ENCODE measurements around the gene HES7. TPM values are rescaled to one million over a fixed set of nuclear protein-coding genes. Genes with fewer than 3 reads are reported as not detected.

HES7 gene
- total RNA-seq, 1 donor from 2014 or later, result under 0.01 TPM

GRCh38 chr17:8155231-8155995, 31.5 kb upstream of the HES7 start:
- no peak for DNase-seq (ENCODE audit: low read depth in 2 of 2)

GRCh38 chr17:8154608-8155155, 30.8 kb upstream of the HES7 start:
- no peak for DNase-seq (ENCODE audit: low read depth in 2 of 2)

GRCh38 chr17:8153957-8154607, 30.2 kb upstream of the HES7 start:
- peak; percentile 85 to 96 for DNase-seq (ENCODE audit: low read depth in 2 of 2)

GRCh38 chr17:8153525-8153956, 29.6 kb upstream of the HES7 start:
- DNase-seq (ENCODE audit: low read depth in 2 of 2), result peak; percentile 93 to 97

GRCh38 chr17:8153031-8153451, 29.1 kb upstream of the HES7 start:
- DNase-seq (ENCODE audit: low read depth in 2 of 2), result no peak

GRCh38 chr17:8152112-8152775, 28.3 kb upstream of the HES7 start, which contains the start of gene PER1:
Gene PER1 (minus strand): TSS chr17:8152404. CDS start chr17:8150706, 1,698 bp downstream.
- peak; percentile 78 to 93 for DNase-seq (ENCODE audit: low read depth in 2 of 2)

GRCh38 chr17:8151641-8152111, 27.8 kb upstream of the HES7 start:
- peak in 1 of 2 donors; percentile 67 for DNase-seq (ENCODE audit: low read depth in 2 of 2)

- peak; percentile 80 to 88 for DNase-seq (ENCODE audit: low read depth in 2 of 2)
These were observed 27.3 kb upstream of the HES7 start for GRCh38 chr17:8151120-8151640.

- DNase-seq (ENCODE audit: low read depth in 2 of 2), result no peak
These were observed 26.6 kb upstream of the HES7 start for GRCh38 chr17:8150194-8151119.

GRCh38 chr17:8149419-8150193, 25.7 kb upstream of the HES7 start:
- DNase-seq (ENCODE audit: low read depth in 2 of 2), result no peak

- no peak for DNase-seq (ENCODE audit: low read depth in 2 of 2)
These were observed 24.7 kb upstream of the HES7 start for GRCh38 chr17:8148560-8148959.

GRCh38 chr17:8147805-8148404, 24.0 kb upstream of the HES7 start:
- DNase-seq (ENCODE audit: low read depth in 2 of 2), result no peak

GRCh38 chr17:8147141-8147804, 23.4 kb upstream of the HES7 start:
- DNase-seq (ENCODE audit: low read depth in 2 of 2), result no peak

- no peak for DNase-seq (ENCODE audit: low read depth in 2 of 2)
These were observed 22.7 kb upstream of the HES7 start for GRCh38 chr17:8146381-8147140.

- DNase-seq (ENCODE audit: low read depth in 2 of 2), result no peak
These were observed 21.9 kb upstream of the HES7 start for GRCh38 chr17:8145811-8146210.

- no peak for DNase-seq (ENCODE audit: low read depth in 2 of 2)
These were observed 20.7 kb upstream of the HES7 start for GRCh38 chr17:8144401-8145231.
